NB4 (cell line): ENCODE data around the gene STAT6.

Source experiments
- DNase-seq: peaks from one replicate; pipeline ENCODE4 v3.0.0; 2010; ENCODE audit warnings: low read depth
- H3K4me3 ChIP-seq: one replicate; pipeline ENCODE4 v1.5.1; 2011; ENCODE audit warnings: mild to moderate bottlenecking, low read depth, low read length, moderate library complexity
- CTCF ChIP-seq: IDR thresholded peaks from one replicate; pipeline ENCODE4 v1.5.1; 2012; ENCODE audit warnings: low read depth, low read length
- MAX ChIP-seq: IDR thresholded peaks from 2 replicates; pipeline ENCODE4 v1.6.1; 2011; ENCODE audit warnings: low read depth, low read length
- MYC ChIP-seq: IDR thresholded peaks from 2 replicates; pipeline ENCODE4 v1.6.1; 2011; ENCODE audit warnings: low read depth, low read length
- POLR2A ChIP-seq: IDR thresholded peaks from 2 replicates; pipeline ENCODE4 v1.6.1; 2011; ENCODE audit warnings: mild to moderate bottlenecking; ENCODE audit not compliant: insufficient read length; ENCODE audit errors: extremely low read depth

STAT6 gene

GRCh38 chr12:57146961-57147944 is 36.1 kb upstream of the STAT6 start, which contains the start of gene LRP1-AS:
LRP1-AS (minus strand) TSS chr12:57147619.
- no peak within 1 kb of the TSS for H3K4me3 ChIP-seq
- TF ChIP-seq MAX (peak; percentile 56; the same call in 1 of the 2 replicates), POLR2A (no peak), MYC (no peak)
- DNase-seq = peak; percentile 50

- no peak overlapping the region for H3K4me3 ChIP-seq
- no peak for DNase-seq
- no peak for TF ChIP-seq CTCF
- no peak for TF ChIP-seq POLR2A
- TF ChIP-seq MAX = no peak
- no peak for TF ChIP-seq MYC
Observed at GRCh38 chr12:57146092-57146491, 34.9 kb upstream of the STAT6 start.

GRCh38 chr12:57145460-57146059 is 34.4 kb upstream of the STAT6 start:
- DNase-seq = no peak
- no peak overlapping the region for H3K4me3 ChIP-seq
- TF ChIP-seq MYC = no peak
- TF ChIP-seq MAX = no peak
- TF ChIP-seq POLR2A = no peak
- TF ChIP-seq CTCF = no peak

- H3K4me3 ChIP-seq = no peak overlapping the region
- TF ChIP-seq CTCF (no peak), MYC (no peak), POLR2A (no peak), MAX (no peak)
- no peak for DNase-seq
Observed at GRCh38 chr12:57143454-57143853, 32.3 kb upstream of the STAT6 start.

GRCh38 chr12:57142727-57143126 is 31.6 kb upstream of the STAT6 start:
- H3K4me3 ChIP-seq = no peak overlapping the region
- no peak for TF ChIP-seq CTCF
- TF ChIP-seq MYC = no peak
- TF ChIP-seq POLR2A = no peak
- TF ChIP-seq MAX = no peak
- DNase-seq = no peak

GRCh38 chr12:57142121-57142520 is 31.0 kb upstream of the STAT6 start:
- TF ChIP-seq POLR2A (no peak), CTCF (no peak), MAX (no peak), MYC (no peak)
- no peak overlapping the region for H3K4me3 ChIP-seq
- no peak for DNase-seq
